ENCODE measurements around the gene PRSS27.
A peak's percentile ranks its signal among the peaks of the same experiment; 100 is the strongest.
"Not testable (repeated sequence)": the region's sequence is repeated elsewhere in the genome, so short reads cannot be mapped to it uniquely, and the experiment has no call there.

The PRSS27 gene

GRCh38 chr16:2675714-2676113 lies 44.3 kb downstream of the PRSS27 start:
- H3K4me3 ChIP-seq (ENCODE audit: low read length), result no peak overlapping the region
- no peak for TF ChIP-seq ZNF274 (IDR thresholded peaks at IDR 0.05; ENCODE audit: low read depth, low read length)

GRCh38 chr16:2675021-2675420 lies 45.0 kb downstream of the PRSS27 start:
- no peak overlapping the region for H3K4me3 ChIP-seq (ENCODE audit: low read length)
- TF ChIP-seq ZNF274 (IDR thresholded peaks at IDR 0.05; ENCODE audit: low read depth, low read length), result no peak

- H3K4me3 ChIP-seq (ENCODE audit: low read length), result peak overlapping the region; percentile 83
- no peak for TF ChIP-seq ZNF274 (IDR thresholded peaks at IDR 0.05; ENCODE audit: low read depth, low read length)
Observed at GRCh38 chr16:2673066-2673999, 46.7 kb downstream of the PRSS27 start.

- no peak overlapping the region; the same call in 1 of the 2 replicates for H3K4me3 ChIP-seq (ENCODE audit: low read length)
- TF ChIP-seq ZNF274 (IDR thresholded peaks at IDR 0.05; ENCODE audit: low read depth, low read length), result no peak
Observed at GRCh38 chr16:2671741-2672140, 48.3 kb downstream of the PRSS27 start.

DNA sequence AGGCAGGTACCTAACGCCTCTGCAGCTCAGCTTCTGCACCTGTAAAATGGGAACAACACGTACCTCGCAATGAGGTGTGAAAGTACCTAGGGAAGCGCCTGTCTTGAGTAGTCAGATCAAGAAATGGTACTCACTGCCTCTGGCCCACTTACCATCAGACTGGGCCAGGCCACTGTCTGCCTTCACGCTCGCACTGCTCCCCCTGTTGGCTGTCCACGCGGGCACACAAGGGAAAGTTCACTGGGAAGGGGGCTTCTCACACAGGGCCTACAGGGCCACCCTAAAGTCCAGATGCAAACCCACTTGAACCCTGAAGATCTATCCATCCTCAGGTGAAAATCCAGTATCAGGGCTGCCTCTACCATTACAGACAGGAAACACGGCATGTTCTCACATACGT lies 48.8 kb downstream of the PRSS27 start:
- H3K4me3 ChIP-seq (ENCODE audit: low read length), result not testable (repeated sequence)

DNA sequence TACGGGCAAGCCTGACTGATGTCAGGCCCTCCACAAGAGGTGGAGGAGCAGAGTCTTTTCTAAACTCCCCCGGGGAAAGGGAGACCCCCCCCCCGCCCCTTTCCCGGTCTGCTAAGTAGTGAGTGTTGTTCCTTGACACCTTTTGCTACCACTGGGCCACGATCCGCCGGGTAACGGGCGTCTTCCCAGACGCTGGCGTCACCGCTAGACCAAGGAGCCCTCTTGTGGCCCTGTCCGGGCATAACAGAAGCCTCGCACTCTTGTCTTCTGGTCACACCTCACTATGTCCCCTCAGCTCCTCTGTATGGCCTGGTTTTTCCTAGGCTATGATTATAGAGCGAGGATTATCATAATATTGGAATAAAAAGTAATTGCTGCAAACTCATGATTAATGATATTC lies 50.0 kb downstream of the PRSS27 start:
- not testable (repeated sequence) for H3K4me3 ChIP-seq (ENCODE audit: low read length)

- H3K4me3 ChIP-seq (ENCODE audit: low read length), result not testable (repeated sequence)
Observed at GRCh38 chr16:2669587-2669986, 50.4 kb downstream of the PRSS27 start.

GRCh38 chr16:2666671-2667070 lies 53.4 kb downstream of the PRSS27 start:
- H3K4me3 ChIP-seq (ENCODE audit: low read length), result not testable (repeated sequence)

DNA sequence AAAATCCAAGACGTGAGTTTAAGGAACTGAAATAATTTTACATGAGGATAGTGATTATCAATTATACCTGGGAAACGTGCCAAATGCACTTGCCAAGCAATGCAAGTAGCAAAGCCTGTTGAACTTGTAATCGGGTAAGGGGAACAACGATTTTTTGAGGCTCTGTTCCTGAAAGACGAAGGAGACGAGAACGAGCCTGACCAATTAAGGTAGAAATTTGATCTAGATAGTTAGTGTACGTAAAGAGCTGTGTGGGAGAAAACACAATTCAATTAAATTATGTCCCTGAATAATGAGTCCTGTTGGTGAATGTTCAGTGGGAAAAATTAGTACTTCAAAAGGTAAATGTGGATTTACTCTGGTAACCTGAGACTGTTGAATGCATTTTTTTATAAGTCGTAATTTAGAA lies 55.4 kb downstream of the PRSS27 start:
- no peak overlapping the region for H3K4me3 ChIP-seq (ENCODE audit: low read length)
- no peak for TF ChIP-seq ZNF274 (IDR thresholded peaks at IDR 0.05; ENCODE audit: low read depth, low read length)

DNA sequence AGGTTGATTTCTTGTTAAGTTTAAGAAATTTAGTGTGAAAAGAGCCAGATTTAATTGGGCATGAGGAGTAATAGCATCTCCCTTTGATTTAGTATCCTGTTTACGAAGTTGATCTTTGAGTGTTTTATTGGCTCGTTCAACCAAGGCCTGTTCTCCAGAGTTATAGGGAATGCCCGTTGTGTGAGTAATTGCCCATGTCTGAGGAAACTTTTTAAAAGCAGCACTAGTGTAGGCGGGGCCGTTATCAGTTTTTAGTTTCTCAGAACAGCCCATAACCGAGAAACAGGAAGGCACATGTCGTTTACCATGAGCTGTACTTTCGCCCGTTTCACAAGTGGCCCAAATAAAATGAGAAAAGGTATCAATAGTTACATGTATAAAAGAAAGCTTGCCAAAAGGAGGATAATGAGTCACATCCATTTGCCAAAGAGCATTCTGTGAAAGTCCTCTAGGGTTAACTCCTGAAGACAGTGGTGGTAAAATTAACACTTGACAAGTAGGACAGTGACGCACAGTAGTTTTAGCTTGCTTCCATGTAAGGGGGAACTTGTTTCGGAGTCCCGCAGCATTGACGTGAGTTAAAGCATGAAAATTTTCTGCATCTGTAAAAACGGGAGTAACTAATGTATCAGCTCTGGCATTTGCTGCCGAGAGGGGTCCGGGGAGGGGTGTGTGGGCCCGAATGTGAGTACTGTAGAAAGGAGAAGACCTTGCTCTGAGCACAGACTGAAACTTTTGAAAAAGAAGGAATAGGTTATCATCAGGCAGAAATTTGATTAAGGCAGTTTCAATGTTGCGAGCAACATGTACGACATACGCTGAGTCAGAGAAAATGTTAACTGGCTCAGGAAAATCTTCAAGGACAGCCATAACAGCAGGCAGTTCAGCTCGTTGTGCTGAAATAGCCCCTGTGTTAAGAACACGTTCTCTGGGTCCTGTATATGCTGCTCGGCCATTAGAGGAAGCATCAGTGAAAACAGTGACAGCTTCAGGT lies 56.2 kb downstream of the PRSS27 start:
- H3K4me3 ChIP-seq (ENCODE audit: low read length), result no peak overlapping the region
- TF ChIP-seq ZNF274 (IDR thresholded peaks at IDR 0.05; ENCODE audit: low read depth, low read length), result no peak
